ENCODE results near the gene ADIG.

- TF ChIP-seq POLR2A (IDR thresholded peaks at IDR 0.05; ENCODE audit: low read length) (no peak), GATA1 (IDR thresholded peaks at IDR 0.05; ENCODE audit: low read depth, low read length) (no peak)
Observed at GRCh38 chr20:38536310-38536709, 44.7 kb upstream of the ADIG start.

All from erythroblast (primary cell).